Fibroblast of upper back skin (primary cell): ENCODE measurements around the gene TCF12.

Experiments used
- DNase-seq: peaks from one replicate; pipeline ENCODE4 v3.0.0-alpha.2; 2013

Gene TCF12

GRCh38 chr15:57183614-57184344 is 265.3 kb downstream of the TCF12 start:
- DNase-seq, result no peak

DNA sequence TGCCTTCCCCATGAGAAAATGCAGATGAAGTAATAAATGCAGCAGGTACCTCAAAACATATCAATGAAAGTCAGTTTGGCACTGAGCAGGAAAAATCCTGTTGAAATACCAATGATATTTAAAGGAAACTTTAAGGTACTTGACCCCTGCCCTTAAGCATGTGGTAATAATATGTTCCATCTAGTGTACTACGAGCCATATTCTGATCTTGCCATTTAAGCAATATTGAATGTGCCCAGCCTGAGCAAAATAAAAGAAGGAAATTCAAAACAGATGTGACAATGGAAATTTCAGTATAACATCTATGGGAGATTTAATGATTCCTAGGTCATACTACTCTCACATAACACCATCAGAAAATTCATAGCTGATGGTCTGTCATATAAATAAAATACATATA is 266.1 kb downstream of the TCF12 start:
- no peak for DNase-seq

DNA sequence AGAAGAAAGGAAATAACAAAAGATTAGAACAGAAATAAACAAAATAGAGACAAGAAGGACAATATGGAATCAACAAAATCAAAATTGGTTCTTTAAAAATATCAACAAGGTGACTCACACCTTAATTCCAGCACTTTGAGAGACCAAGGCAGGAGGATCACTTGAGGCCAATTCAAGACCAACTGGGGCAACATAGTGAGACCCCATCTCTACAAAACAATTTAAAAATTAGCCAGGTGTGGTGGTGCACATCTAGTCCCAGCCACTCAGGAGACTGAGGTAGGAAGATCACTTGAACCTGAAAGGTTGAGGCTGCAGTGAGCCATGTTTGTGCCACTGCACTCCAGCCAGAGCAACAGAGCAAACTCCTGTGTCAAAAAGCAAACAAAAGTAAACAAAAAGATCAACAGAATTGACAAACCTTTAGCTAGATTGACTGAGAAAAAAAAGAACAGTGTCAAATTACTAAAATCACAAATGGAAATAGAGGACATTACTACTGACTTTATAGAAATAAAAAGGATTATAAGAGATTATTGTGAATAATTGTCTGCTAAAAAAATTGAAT is 267.1 kb downstream of the TCF12 start:
- no peak for DNase-seq

GRCh38 chr15:57189466-57189865 is 271.0 kb downstream of the TCF12 start:
- DNase-seq, result no peak

- no peak for DNase-seq
Measured at GRCh38 chr15:57190208-57190607, 271.8 kb downstream of the TCF12 start.

DNA sequence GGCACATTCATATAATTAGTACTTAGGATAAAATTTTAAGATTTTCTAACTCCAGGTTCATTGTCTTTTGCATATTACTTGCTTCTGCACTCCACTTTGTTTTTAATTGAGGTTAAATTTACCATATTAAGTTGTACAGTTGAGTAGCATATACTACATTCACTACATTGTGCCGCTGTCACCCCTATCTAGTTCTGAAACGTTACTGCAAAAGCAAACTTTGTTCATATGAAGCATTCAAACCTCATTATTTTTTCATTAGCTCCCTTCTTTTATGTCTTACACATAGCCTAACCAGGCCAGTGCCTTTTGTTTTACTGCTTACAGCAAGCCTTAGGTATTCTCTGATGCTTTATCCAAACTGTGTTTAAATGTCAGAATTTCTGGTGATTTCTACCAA is 274.7 kb downstream of the TCF12 start:
- DNase-seq, result no peak

GRCh38 chr15:57195326-57195725 is 276.9 kb downstream of the TCF12 start:
- no peak for DNase-seq

- DNase-seq, result no peak
Measured at GRCh38 chr15:57196865-57197264, 278.4 kb downstream of the TCF12 start.

- DNase-seq, result no peak
Measured at GRCh38 chr15:57198131-57198530, 279.7 kb downstream of the TCF12 start.

GRCh38 chr15:57198654-57199291 is 280.3 kb downstream of the TCF12 start:
- DNase-seq, result no peak

GRCh38 chr15:57201578-57201977 is 283.1 kb downstream of the TCF12 start:
- no peak for DNase-seq

GRCh38 chr15:57203906-57204305 is 285.5 kb downstream of the TCF12 start:
- DNase-seq, result no peak

DNA sequence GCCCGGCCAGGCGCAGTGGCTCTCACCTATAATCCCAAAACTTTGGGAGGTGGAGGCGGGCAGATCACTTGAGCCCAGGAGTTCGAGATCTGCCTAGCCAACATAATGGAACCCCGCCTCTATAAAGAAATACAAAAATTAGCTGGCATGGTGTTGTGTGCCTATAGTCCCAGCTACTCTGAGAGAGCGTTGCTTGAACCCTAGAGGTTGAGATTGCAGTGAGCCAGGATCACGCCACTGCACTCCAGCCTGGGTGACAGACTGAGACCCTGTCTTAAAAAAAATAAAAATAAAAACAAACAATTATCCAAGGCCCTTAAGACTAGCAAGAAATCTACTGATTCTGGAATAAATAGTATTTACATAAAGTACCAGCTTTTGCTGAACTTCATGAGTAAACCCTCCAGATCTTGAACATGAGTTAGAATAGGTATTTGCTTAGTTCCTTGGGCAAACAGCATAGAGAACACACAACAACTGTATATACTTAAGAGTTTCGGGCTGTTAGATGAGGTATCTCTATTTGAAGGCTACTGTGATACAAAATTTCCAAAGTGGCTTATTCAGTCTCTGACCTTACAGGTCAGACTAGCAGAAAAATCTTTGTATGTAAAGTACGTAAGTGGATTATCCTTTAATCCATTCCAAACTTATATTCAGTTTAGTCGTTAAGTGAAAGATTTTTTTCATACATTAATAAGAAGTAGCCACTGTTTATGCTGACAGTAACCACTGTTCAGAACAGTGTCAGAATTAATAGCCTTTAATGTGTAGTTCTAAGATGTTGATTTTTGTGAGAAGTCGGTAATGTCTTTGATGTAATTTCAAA is 286.8 kb downstream of the TCF12 start:
- no peak for DNase-seq

DNA sequence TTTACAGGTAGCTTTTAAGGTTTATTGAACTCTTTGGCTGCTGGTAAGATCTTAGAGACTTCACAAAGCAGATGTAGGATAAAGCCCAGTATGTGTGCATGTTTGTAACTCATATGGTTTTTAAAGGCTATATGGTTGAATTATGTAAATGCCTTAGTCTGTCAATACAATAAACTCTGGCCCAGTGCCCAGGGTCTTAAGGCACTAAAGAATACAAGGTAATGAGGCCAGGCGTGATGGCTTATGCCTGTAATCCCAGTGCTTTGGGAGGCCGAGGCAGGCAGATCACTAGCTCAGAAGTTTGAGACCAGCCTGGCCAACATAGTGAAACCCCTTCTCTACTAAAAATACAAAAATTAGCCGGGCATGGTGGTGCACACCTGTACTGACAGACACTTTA is 287.6 kb downstream of the TCF12 start:
- no peak for DNase-seq

GRCh38 chr15:57213862-57214261 is 295.4 kb downstream of the TCF12 start:
- peak; percentile 61 for DNase-seq

DNA sequence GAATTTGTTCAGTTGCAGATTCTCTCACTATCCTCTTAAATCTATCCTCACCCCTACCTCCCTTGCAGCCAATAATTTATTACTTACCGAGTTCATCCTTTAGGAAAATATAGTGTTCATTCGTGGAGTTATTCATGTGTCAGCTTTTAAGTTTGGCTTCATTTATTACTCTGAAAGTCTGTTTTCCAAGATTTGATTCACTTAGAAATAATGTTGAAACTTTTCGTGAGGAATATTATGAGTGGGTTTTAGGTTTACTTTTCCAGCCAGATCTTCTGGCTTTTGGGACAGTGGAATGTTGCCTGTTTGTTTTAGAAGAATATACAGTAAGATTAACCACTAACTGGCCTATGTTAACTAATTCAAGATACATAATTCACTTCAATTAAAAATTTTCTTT is 296.9 kb downstream of the TCF12 start:
- no peak for DNase-seq

DNA sequence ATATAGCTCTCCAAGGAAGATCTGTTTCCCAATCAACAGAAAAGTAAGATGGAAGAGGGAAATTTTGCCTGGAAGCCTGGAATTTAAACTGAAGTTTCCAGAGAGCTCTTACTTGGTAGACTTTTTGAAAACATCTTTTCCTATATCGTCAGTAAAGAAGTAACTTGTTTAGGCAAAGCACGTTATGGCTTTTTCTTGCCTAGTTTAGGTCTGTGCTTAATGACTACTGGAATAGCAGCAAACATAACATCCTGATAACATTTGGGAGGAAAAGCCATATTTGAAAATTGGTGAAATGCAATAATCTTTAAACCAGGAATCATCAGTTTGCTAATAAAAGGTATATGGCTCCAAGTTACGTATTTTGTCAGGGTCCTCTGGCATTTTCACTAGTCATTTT is 297.4 kb downstream of the TCF12 start:
- DNase-seq, result no peak

DNA sequence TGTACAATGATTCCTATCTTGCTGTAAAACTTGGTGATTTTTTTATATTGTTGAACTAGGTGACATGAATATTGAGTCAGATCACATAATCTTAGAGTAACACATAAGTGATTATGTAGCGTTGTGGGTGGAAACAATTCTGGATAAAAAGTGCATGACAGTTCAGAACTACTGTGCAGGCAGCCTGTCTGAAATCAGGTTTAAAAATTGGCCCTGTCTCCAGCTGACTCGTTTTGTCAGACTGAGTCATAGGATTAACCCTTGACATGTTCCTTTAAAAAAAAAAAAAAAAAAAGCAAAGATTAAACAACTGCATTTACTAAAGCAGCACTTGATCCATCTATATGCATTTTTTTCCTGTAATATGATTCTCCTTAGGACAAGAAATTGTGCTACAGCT is 297.8 kb downstream of the TCF12 start:
- DNase-seq, result peak; percentile 89

DNA sequence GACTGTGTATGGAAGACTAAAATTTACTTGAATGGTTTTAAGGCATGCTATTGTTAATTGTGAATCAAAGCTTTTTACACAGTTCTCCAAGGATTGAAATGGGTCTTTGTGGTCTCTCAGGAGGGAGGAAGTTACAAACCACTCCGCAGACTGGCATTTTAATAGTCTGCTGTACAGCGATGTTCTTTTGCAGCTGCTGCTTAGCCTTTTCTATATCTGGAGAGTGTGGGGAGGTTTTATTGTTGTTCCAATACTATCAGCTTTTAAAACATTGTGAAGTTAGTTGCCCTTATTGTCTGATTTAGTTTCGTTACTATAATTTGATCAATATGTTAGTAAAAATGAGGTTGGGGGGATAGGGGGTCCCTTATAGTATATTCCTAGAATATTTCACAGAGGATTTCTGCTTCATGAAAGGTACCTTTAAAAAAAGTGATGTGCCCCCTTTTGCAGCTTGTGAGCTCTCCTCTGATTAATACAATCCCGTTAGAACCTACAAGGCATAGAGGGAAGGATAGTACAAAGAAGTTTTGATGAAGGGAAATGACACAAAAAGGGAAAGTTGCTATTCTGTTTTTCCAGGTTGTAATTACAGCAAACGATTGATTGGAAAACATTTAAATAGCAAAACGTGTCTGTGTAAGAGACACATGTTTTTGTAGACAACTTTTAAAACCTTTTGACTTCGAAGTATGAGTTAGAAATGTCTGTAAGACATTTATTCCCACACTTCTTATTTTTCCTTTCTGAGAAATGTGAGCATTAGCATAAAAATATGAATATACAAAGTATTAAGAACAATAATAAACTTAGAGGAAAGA is 299.5 kb downstream of the TCF12 start:
- peak; percentile 54 for DNase-seq

- peak; percentile 98 for DNase-seq
Measured at GRCh38 chr15:57218826-57219576, 300.6 kb downstream of the TCF12 start.

DNA sequence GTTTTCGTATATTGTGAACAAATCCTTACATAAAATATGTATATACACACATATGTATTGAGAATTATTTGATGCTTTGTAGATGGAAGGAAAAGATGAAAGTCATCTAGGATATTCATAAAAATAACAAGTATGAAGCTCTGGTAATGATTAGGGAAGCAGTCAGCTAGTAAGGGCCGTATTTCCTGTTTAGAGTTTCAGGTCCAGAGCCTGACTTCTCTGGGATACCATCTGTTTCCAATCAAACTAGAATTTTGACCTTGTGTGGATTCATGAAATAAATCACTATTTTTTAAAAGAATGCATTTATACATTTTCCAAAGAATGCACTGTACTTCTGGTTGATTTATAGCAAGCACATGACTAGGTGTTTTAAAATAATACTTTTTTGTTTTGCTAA is 301.8 kb downstream of the TCF12 start:
- peak; percentile 96 for DNase-seq

- no peak for DNase-seq
Measured at GRCh38 chr15:57221134-57221533, 302.7 kb downstream of the TCF12 start.
